GM12873 (cell line): Measurements from ENCODE around the gene ITGA6.

Experiments used
- TF ChIP-seq, protein P1 (sequence below): IDR thresholded peaks from 2 replicates; pipeline ENCODE4 v1.5.1; 2012; ENCODE audit warnings: low read depth, mild to moderate bottlenecking, moderate library complexity, low read length, control low read depth; ENCODE audit not compliant: insufficient read depth; ENCODE audit errors: missing control alignments

The ITGA6 gene

DNA sequence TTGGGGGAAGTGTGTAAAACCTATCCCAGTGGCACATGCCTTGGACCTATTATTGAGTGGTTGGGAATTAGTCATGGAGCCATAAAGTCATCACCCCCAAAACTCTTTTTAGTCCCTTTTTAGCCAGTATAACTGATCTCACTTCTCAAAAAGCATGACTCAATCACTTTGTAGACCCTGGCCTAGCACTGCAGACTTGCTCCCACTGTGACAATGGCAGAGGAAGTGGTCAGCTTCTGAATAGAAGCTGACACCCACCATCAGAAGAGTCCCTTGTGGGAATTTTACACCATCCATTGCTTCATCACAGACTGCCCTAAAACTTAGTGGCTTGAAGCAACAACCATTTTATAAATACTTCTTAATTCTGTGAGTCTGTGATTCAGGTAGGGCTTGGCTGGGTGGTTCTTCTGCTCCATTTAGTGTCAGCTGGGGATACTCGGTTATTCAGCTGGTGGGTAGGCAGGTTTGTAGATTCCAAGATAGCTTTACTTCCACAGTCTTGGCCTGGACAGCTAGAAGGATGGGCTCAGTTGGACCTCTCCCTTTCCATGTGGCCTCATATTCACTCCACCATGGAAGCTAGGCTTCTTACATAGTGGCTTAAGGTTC is 10.8 kb upstream of the ITGA6 start:
- TF ChIP-seq, protein P1, sequence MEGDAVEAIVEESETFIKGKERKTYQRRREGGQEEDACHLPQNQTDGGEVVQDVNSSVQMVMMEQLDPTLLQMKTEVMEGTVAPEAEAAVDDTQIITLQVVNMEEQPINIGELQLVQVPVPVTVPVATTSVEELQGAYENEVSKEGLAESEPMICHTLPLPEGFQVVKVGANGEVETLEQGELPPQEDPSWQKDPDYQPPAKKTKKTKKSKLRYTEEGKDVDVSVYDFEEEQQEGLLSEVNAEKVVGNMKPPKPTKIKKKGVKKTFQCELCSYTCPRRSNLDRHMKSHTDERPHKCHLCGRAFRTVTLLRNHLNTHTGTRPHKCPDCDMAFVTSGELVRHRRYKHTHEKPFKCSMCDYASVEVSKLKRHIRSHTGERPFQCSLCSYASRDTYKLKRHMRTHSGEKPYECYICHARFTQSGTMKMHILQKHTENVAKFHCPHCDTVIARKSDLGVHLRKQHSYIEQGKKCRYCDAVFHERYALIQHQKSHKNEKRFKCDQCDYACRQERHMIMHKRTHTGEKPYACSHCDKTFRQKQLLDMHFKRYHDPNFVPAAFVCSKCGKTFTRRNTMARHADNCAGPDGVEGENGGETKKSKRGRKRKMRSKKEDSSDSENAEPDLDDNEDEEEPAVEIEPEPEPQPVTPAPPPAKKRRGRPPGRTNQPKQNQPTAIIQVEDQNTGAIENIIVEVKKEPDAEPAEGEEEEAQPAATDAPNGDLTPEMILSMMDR: no peak

GRCh38 chr2:172420216-172420615 is 7.2 kb upstream of the ITGA6 start:
- TF ChIP-seq, protein P1: no peak

DNA sequence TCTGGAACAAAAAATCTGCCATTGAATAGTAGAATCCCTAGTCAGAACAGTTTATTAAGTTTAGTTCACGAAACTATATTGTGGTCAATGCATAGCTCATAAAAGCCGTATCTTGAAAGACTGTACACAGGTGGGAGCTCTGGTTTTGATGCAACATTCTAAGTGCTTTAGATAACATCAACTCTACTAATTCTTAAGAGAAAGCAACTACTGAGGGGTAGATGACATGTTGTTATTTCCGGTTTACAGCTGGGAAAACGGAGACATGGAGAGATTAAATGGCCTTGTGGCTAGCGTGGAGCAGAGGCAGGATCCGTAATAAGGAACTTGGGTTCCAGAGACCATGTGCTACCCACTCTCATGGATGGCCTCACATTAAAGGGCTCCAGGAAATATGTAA is 4.2 kb upstream of the ITGA6 start:
- TF ChIP-seq, protein P1: no peak

DNA sequence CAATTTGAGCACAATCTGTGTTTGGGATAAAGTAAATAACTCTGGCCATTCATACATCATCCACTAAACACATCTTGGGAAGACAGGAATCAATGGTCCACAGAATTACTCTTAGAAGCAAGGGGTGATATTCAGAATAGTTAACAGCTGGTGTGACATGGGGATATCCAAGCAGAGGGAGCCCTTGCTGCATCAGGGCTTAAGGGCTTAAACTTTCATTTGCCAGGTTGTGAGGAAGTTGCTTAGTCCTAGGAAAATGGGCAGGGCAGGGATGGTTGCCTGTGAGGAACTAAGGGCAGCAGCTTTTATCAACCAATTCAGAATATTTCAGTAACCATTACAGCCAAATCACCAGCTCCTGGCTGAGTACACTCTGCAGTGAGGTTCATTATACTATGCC is 2.0 kb upstream of the ITGA6 start:
- TF ChIP-seq, protein P1: no peak

DNA sequence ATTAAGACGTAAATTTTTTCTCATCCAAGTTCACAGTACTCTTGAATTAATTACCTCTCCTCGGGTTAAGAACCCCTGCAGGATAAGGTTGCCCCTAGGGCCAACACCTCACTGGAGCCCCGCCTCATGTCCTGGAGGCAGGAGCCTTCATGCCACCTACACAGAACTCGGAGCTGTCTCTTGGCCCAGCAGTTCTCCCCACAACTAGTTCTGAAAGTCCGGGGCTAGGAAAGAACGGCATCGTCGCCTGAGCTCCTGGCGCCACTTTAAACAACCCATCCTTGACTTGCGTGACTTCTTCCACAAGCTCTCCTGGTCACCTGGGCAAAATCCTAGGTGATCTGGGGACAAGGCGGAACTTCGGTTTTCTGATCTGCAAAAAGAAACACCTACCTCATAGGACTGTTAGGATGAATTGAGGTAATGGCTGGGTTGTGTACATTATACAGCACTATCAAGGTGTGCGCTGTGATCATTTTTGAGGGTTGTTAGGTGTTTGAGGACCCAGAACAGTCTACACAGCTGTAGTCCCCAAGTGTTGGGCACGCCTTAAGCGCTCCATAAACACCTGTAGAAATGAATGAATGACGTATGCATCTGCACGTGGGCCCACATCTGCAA is 641 bp upstream of the ITGA6 start:
- TF ChIP-seq, protein P1: no peak

GRCh38 chr2:172427990-172428831 is 825 bp downstream of the ITGA6 start:
- TF ChIP-seq, protein P1: no peak

DNA sequence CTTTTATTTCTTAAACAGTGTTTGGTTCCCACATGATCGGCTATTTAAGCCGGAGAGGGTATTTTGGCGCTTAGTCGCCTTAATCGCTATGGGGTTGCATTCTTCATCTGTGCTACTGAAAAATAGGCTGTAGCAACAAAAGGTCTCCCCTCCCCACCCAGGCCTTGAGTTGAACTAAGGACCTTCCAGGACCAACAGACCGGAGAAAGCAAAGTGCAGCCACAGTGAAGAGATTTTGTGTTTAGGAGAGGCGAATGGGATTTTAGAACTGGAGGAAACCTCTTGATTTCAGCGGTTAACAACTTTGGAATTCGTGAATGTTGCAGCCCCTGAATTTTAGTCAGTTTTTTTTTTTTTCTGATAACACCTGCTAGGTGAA is 1.4 kb downstream of the ITGA6 start:
- TF ChIP-seq, protein P1: no peak
